ACHN (cell line): ENCODE data around the gene STRAP.
"Not testable (repeated sequence)": the region's sequence is repeated elsewhere in the genome, so short reads cannot be mapped to it uniquely, and the experiment has no call there.

Source experiments
- DNase-seq: peaks from one replicate; pipeline ENCODE4 v3.0.0-alpha.2; 2015
- in situ Hi-C: cut with HindIII; loops from 2 replicates; pipeline ENCODE4 v1.10.0; 2017; ENCODE audit warnings: low sequenced_read_pairs, low pct_ligation_motif_present, low pct_unique_long_range_greater_than_20kb

Gene STRAP

GRCh38 chr12:15910864-15911721, 28.9 kb downstream of the STRAP start, which contains the start of gene DERA:
Gene DERA, plus strand, starts transcription at chr12:15911332. Its CDS starts 52 bp downstream, at chr12:15911384.
- DNase-seq, result peak; percentile 94
- in situ Hi-C loops, result no loop called here

GRCh38 chr12:15911931-15912330, 29.7 kb downstream of the STRAP start:
- in situ Hi-C loops, DNase-seq: not testable (repeated sequence)

- DNase-seq, in situ Hi-C loops: not testable (repeated sequence)
Observed at GRCh38 chr12:15914131-15914530, 31.9 kb downstream of the STRAP start.

- DNase-seq, result no peak
- in situ Hi-C loops, result no loop called here
Observed at GRCh38 chr12:15918066-15918465, 35.9 kb downstream of the STRAP start.

GRCh38 chr12:15919418-15919817, 37.2 kb downstream of the STRAP start:
- no peak for DNase-seq
- in situ Hi-C loops, result no loop called here

- DNase-seq, result no peak
- in situ Hi-C loops, result no loop called here
Observed at GRCh38 chr12:15924956-15925355, 42.8 kb downstream of the STRAP start.

- DNase-seq, result peak; percentile 96
- in situ Hi-C loops, result no loop called here
Observed at GRCh38 chr12:15928346-15928745, 46.2 kb downstream of the STRAP start.

GRCh38 chr12:15928870-15929571, 46.8 kb downstream of the STRAP start:
- DNase-seq, result peak; percentile 77
- in situ Hi-C loops, result no loop called here

- DNase-seq, result peak; percentile 79
- in situ Hi-C loops, result no loop called here
Observed at GRCh38 chr12:15931590-15932053, 49.4 kb downstream of the STRAP start.

GRCh38 chr12:15932327-15932726, 50.1 kb downstream of the STRAP start:
- in situ Hi-C loops, result no loop called here
- no peak for DNase-seq

- in situ Hi-C loops, result no loop called here
- no peak for DNase-seq
Observed at GRCh38 chr12:15932971-15933370, 50.8 kb downstream of the STRAP start.

- no peak for DNase-seq
- in situ Hi-C loops, result no loop called here
Observed at GRCh38 chr12:15933751-15934150, 51.6 kb downstream of the STRAP start.

- no peak for DNase-seq
- in situ Hi-C loops, result no loop called here
Observed at GRCh38 chr12:15936751-15937150, 54.6 kb downstream of the STRAP start.

GRCh38 chr12:15937902-15938301, 55.7 kb downstream of the STRAP start:
- in situ Hi-C loops, result no loop called here

GRCh38 chr12:15939111-15939510, 56.9 kb downstream of the STRAP start:
- in situ Hi-C loops, result no loop called here
- peak; percentile 81 for DNase-seq

More at GRCh38 chr12:15937902-15938301, 55.7 kb downstream of the STRAP start:
- no peak for DNase-seq

GRCh38 chr12:15942475-15942874, 60.3 kb downstream of the STRAP start:
- no peak for DNase-seq
- in situ Hi-C loops, result no loop called here

GRCh38 chr12:15943519-15943918, 61.3 kb downstream of the STRAP start:
- not testable (repeated sequence) for DNase-seq

GRCh38 chr12:15948461-15948860, 66.3 kb downstream of the STRAP start:
- in situ Hi-C loops, DNase-seq: not testable (repeated sequence)

More at GRCh38 chr12:15943519-15943918, 61.3 kb downstream of the STRAP start:
- in situ Hi-C loops, result not testable (repeated sequence)
